Liver (tissue), 3 donors: ENCODE data around the gene IL2RA.

Experiments used
- ATF3 ChIP-seq: IDR thresholded peaks from 2 replicates; pipeline ENCODE4 v1.6.1; 2016; ENCODE audit warnings: antibody characterized with exemption
- CTCF ChIP-seq: fragments of 150-350 bp; IDR thresholded peaks from 2 replicates; pipeline ENCODE4 v1.5.1; 2017; ENCODE audit warnings: improper control_type of control experiment, low read depth, low read length; ENCODE audit not compliant: missing input control
- REST ChIP-seq: IDR thresholded peaks from 2 replicates; pipeline ENCODE4 v1.6.1; 2016; ENCODE audit warnings: antibody characterized with exemption, mild to moderate bottlenecking
- SP1 ChIP-seq: IDR thresholded peaks from 2 replicates; pipeline ENCODE4 v1.6.1; 2018; ENCODE audit warnings: antibody characterized with exemption, mild to moderate bottlenecking
- donor health status: healthy.
- donor health status: healthy.

- TF ChIP-seq REST (no peak), SP1 (no peak), CTCF (no peak), ATF3 (no peak)
Observed at GRCh38 chr10:6045878-6046772, 16.0 kb downstream of the IL2RA start.
